Measurements from ENCODE around the gene CWC22.

GRCh38 chr2:179948058-179948457 is 59.0 kb downstream of the CWC22 start:
- TF ChIP-seq POLR2AphosphoS5 (IDR thresholded peaks at IDR 0.05) (no peak), POLR2A (IDR thresholded peaks at IDR 0.05) (no peak), CTCF (IDR thresholded peaks at IDR 0.05) (no peak), EP300 (IDR thresholded peaks at IDR 0.05) (no peak)

Measured in gastroesophageal sphincter (tissue), 3 donors.